IPS-NIHi7 (cell line): ENCODE measurements around the gene CSK.
A peak's percentile ranks its signal among the peaks of the same experiment; 100 is the strongest.

ENCODE experiments used
- DNase-seq: peaks from one replicate; pipeline ENCODE4 v3.0.0; 2012; ENCODE audit warnings: mixed read lengths; ENCODE audit errors: extremely low spot score

CSK gene

GRCh38 chr15:74787251-74788041 is 5.6 kb downstream of the CSK start:
- DNase-seq = peak; percentile 84

GRCh38 chr15:74788042-74788682 is 6.3 kb downstream of the CSK start:
- no peak for DNase-seq

- no peak for DNase-seq
These were observed 6.8 kb downstream of the CSK start for GRCh38 chr15:74788683-74789151.

- no peak for DNase-seq
These were observed 7.3 kb downstream of the CSK start for GRCh38 chr15:74789171-74789631.

GRCh38 chr15:74789741-74790079 is 7.8 kb downstream of the CSK start:
- no peak for DNase-seq

GRCh38 chr15:74790080-74790916 is 8.4 kb downstream of the CSK start:
- no peak for DNase-seq

- no peak for DNase-seq
These were observed 9.1 kb downstream of the CSK start for GRCh38 chr15:74791007-74791406.

GRCh38 chr15:74791667-74792066 is 9.8 kb downstream of the CSK start:
- DNase-seq = no peak

GRCh38 chr15:74792227-74793016 is 10.5 kb downstream of the CSK start:
- no peak for DNase-seq

- no peak for DNase-seq
These were observed 11.5 kb downstream of the CSK start for GRCh38 chr15:74793135-74794028.

GRCh38 chr15:74794248-74794969 is 12.5 kb downstream of the CSK start:
- no peak for DNase-seq

GRCh38 chr15:74794970-74795349 is 13.1 kb downstream of the CSK start:
- DNase-seq = no peak

GRCh38 chr15:74795966-74796625 is 14.2 kb downstream of the CSK start:
- DNase-seq = no peak

GRCh38 chr15:74798388-74799254 is 16.7 kb downstream of the CSK start:
- DNase-seq = no peak

- no peak for DNase-seq
These were observed 17.5 kb downstream of the CSK start for GRCh38 chr15:74799255-74799855.

GRCh38 chr15:74799856-74800558 is 18.1 kb downstream of the CSK start:
- peak; percentile 95 for DNase-seq

- no peak for DNase-seq
These were observed 18.7 kb downstream of the CSK start for GRCh38 chr15:74800559-74801094.
